Measurements from ENCODE around the gene GPR55. TPM values are rescaled to one million over a fixed set of nuclear protein-coding genes. Genes with fewer than 3 reads are reported as not detected.

GPR55 gene
- total RNA-seq, 1 experiment from 2014 or later = not detected

GRCh38 chr2:230933521-230934180 lies 8.6 kb upstream of the GPR55 start:
- no peaks in the 10 kb centered on the region for H3K79me2 ChIP-seq (ENCODE audit: low read depth)
- no peaks in the 10 kb centered on the region for H3K9me3 ChIP-seq (ENCODE audit: insufficient read depth, low read depth)
- ChIA-PET CTCF (no interaction called here), POLR2A (ENCODE audit: unreplicated experiment) (no interaction called here)
- H3K9me2 ChIP-seq (ENCODE audit: insufficient read depth) = no peaks in the 10 kb centered on the region
- TF ChIP-seq, protein P1, sequence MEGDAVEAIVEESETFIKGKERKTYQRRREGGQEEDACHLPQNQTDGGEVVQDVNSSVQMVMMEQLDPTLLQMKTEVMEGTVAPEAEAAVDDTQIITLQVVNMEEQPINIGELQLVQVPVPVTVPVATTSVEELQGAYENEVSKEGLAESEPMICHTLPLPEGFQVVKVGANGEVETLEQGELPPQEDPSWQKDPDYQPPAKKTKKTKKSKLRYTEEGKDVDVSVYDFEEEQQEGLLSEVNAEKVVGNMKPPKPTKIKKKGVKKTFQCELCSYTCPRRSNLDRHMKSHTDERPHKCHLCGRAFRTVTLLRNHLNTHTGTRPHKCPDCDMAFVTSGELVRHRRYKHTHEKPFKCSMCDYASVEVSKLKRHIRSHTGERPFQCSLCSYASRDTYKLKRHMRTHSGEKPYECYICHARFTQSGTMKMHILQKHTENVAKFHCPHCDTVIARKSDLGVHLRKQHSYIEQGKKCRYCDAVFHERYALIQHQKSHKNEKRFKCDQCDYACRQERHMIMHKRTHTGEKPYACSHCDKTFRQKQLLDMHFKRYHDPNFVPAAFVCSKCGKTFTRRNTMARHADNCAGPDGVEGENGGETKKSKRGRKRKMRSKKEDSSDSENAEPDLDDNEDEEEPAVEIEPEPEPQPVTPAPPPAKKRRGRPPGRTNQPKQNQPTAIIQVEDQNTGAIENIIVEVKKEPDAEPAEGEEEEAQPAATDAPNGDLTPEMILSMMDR (conservative IDR thresholded peaks at IDR 0.05) = no peak
- no peak for TF ChIP-seq EZH2 (IDR thresholded peaks at IDR 0.05; ENCODE audit: low read depth)
- H2AFZ ChIP-seq = no peak overlapping the region
- no peaks in the 10 kb centered on the region for H3K4me1 ChIP-seq (replicated peaks; ENCODE audit: insufficient read depth)
- intact Hi-C loops (cut with micrococcal nuclease; ENCODE audit: unreplicated experiment) = no loop called here
- BruUV-seq (replicated peaks) = no TSS peak
- H3K4me2 ChIP-seq = no peak overlapping the region
- H3K4me3 ChIP-seq = no peak overlapping the region
- H3K27me3 ChIP-seq (ENCODE audit: insufficient read depth, low read depth) = peaks cover 63% of the 10 kb centered on the region
- no peaks in the 10 kb centered on the region for H3K36me3 ChIP-seq (ENCODE audit: low read depth)
- no peaks in the 10 kb centered on the region for H4K20me1 ChIP-seq (ENCODE audit: insufficient read depth)
- no peak overlapping the region for H3K27ac ChIP-seq
- H3F3A ChIP-seq (ENCODE audit: insufficient read depth, low read depth) = no peaks in the 10 kb centered on the region
- DNase-seq = no peak

DNA sequence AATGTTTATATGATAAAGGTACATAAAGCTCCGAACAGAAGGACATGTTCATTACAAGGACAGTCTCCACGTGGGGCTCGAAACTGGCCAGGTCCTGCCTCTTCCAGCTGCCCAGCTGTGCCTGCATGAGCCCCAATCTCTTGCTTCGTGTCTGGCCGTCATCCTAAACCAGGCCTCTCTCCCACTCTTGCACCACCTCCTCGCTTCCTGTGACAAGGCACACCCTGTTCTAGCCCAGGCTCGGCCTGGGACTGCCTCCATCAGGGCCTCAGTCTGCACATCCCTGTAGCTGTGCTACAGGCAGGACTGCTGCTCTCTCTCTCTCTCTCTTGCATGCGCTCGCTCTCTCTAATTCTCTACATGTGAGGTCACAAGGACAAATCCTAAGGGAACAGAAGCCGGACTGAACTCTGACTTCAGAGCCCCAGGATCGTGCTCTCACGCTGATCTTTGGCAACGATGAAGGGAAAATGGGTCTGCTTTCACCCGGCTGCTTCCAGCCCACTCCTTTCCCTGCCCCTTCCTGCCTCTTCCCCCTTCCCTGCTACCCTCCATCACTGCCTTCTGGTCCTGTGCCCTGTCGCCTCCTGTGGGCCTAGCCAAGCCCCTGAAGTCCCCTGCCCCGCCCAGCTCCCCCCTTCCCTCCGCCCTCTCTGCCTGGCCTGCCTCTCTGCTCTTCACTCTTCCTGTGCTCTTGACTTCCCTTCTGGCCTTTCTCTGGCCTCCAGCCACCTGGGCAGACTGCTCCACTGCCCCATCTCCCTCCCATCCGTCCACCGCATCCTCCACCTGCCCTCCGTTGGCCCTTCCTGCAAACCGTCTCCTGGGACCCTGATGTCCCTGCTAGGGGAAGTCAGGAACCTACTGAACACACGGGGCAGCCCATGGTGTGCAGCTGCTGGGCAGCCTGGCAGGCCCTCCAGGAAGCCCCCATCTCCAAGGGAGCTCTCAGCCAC lies 7.8 kb upstream of the GPR55 start:
- no peak for DNase-seq

GRCh38 chr2:230931556-230932231 lies 6.7 kb upstream of the GPR55 start:
- H3K27ac ChIP-seq = no peak overlapping the region
- no peaks in the 10 kb centered on the region for H3K9me3 ChIP-seq (ENCODE audit: insufficient read depth, low read depth)
- TF ChIP-seq, protein P1 (conservative IDR thresholded peaks at IDR 0.05) = no peak
- no peak for TF ChIP-seq EZH2 (IDR thresholded peaks at IDR 0.05; ENCODE audit: low read depth)
- H3K4me1 ChIP-seq (replicated peaks; ENCODE audit: insufficient read depth) = no peaks in the 10 kb centered on the region
- H3K36me3 ChIP-seq (ENCODE audit: low read depth) = no peaks in the 10 kb centered on the region
- CTCF ChIA-PET = interaction anchor here (0.6 kb wide), 1 partner anchor 40 kb away, joined by 3 read pairs; no protein-coding TSS in a partner anchor
- no peak overlapping the region for H3K4me3 ChIP-seq
- no TSS peak for BruUV-seq (replicated peaks)
- intact Hi-C loops (cut with micrococcal nuclease; ENCODE audit: unreplicated experiment) = no loop called here
- no peaks in the 10 kb centered on the region for H3K79me2 ChIP-seq (ENCODE audit: low read depth)
- no peak overlapping the region for H2AFZ ChIP-seq
- H3K4me2 ChIP-seq = no peak overlapping the region
- H3K9me2 ChIP-seq (ENCODE audit: insufficient read depth) = no peaks in the 10 kb centered on the region
- no peak for DNase-seq
- H3K27me3 ChIP-seq (ENCODE audit: insufficient read depth, low read depth) = peaks cover 55% of the 10 kb centered on the region
- POLR2A ChIA-PET (ENCODE audit: unreplicated experiment) = no interaction called here
- no peaks in the 10 kb centered on the region for H4K20me1 ChIP-seq (ENCODE audit: insufficient read depth)
- no peaks in the 10 kb centered on the region for H3F3A ChIP-seq (ENCODE audit: insufficient read depth, low read depth)

More for the DNA sequence above, 7.8 kb upstream of the GPR55 start:
- Histone ChIP-seq H3K27me3 (ENCODE audit: insufficient read depth, low read depth) (peaks cover 64% of the 10 kb centered on the region), H4K20me1 (ENCODE audit: insufficient read depth) (no peaks in the 10 kb centered on the region), H3K79me2 (ENCODE audit: low read depth) (no peaks in the 10 kb centered on the region), H3K4me1 (replicated peaks; ENCODE audit: insufficient read depth) (no peaks in the 10 kb centered on the region), H3K36me3 (ENCODE audit: low read depth) (no peaks in the 10 kb centered on the region), H3K4me2 (no peak overlapping the region), H3K9me3 (ENCODE audit: insufficient read depth, low read depth) (no peaks in the 10 kb centered on the region), H3F3A (ENCODE audit: insufficient read depth, low read depth) (no peaks in the 10 kb centered on the region), H2AFZ (no peak overlapping the region), H3K27ac (no peak overlapping the region), H3K9me2 (ENCODE audit: insufficient read depth) (no peaks in the 10 kb centered on the region), H3K4me3 (no peak overlapping the region)
- BruUV-seq (replicated peaks) = no TSS peak
- ChIA-PET CTCF (no interaction called here), POLR2A (ENCODE audit: unreplicated experiment) (no interaction called here)
- intact Hi-C loops (cut with micrococcal nuclease; ENCODE audit: unreplicated experiment) = no loop called here
- TF ChIP-seq EZH2 (IDR thresholded peaks at IDR 0.05; ENCODE audit: low read depth) = no peak
- TF ChIP-seq, protein P1 (conservative IDR thresholded peaks at IDR 0.05) = no peak

Measured in PC-9 (cell line).